ENCODE results near the gene MARK3. TPM values are rescaled to one million over a fixed set of nuclear protein-coding genes. Genes with fewer than 3 reads are reported as not detected.

MARK3 gene
- total and polyA plus RNA-seq, 2 of the 4 experiments (the other 2 are of a cell fraction) = 78.5 to 80.5 TPM

GRCh38 chr14:103504991-103505565, 119.9 kb downstream of the MARK3 start:
- no peak for TF ChIP-seq SMC3 (IDR thresholded peaks at IDR 0.05; ENCODE audit: low read depth, low read length)
- TF ChIP-seq MAFK (IDR thresholded peaks at IDR 0.05; ENCODE audit: low read depth, low read length) = no peak
- no peak for TF ChIP-seq POLR2A (IDR thresholded peaks at IDR 0.05; ENCODE audit: low read depth, low read length)
- no peak for TF ChIP-seq ELK1 (IDR thresholded peaks at IDR 0.05; ENCODE audit: borderline replicate concordance, low read depth, low read length)
- TF ChIP-seq MXI1 (IDR thresholded peaks at IDR 0.05; ENCODE audit: borderline replicate concordance, low read depth, low read length) = no peak
- Histone ChIP-seq H3K4me3 (ENCODE audit: insufficient read depth, low read depth, low read length) (no peak overlapping the region), H3K18ac (ENCODE audit: low read depth, low read length) (no peak overlapping the region), H3K9ac (ENCODE audit: low read depth, low read length) (no peak overlapping the region), H3K27me3 (ENCODE audit: control insufficient read depth, insufficient read depth, low read length) (no peaks in the 10 kb centered on the region), H4K91ac (ENCODE audit: insufficient read depth, low read depth, low read length) (no peak overlapping the region), H3K23ac (ENCODE audit: low read depth, low read length) (no peak overlapping the region), H3K56ac (ENCODE audit: extremely low read depth, insufficient read depth, low read length) (no peak overlapping the region), H2BK20ac (ENCODE audit: low read depth, low read length) (no peak overlapping the region), H2BK5ac (ENCODE audit: low read depth, low read length, poor library complexity, severe bottlenecking) (no peak overlapping the region), H3K9me3 (ENCODE audit: control insufficient read depth, insufficient read depth, low read length) (no peaks in the 10 kb centered on the region), H3K4me1 (ENCODE audit: control insufficient read depth, insufficient read depth, low read length) (no peaks in the 10 kb centered on the region; the same call in 1 of the 2 replicates), H2BK120ac (ENCODE audit: low read depth, low read length) (no peak overlapping the region), H2BK15ac (ENCODE audit: low read depth, low read length) (no peak overlapping the region), H3K9me1 (ENCODE audit: insufficient read depth, low read length) (peaks cover 6% of the 10 kb centered on the region; the same call in 1 of the 2 replicates), H3K14ac (replicated peaks; ENCODE audit: low read depth, low read length) (no peak overlapping the region), H3K4ac (ENCODE audit: low read depth, low read length) (no peak overlapping the region), H3K79me1 (ENCODE audit: low read depth in 1 of 2, low read length in 2 of 2) (peaks cover 34 to 52% of the 10 kb centered on the region in 2 experiments), H3K4me2 (ENCODE audit: low read depth, low read length) (no peak overlapping the region), H2AK5ac (ENCODE audit: low read depth, low read length) (no peak overlapping the region), H4K20me1 (ENCODE audit: insufficient read depth, low read length) (peaks cover 22% of the 10 kb centered on the region), H3K36me3 (ENCODE audit: control insufficient read depth, insufficient read depth, low read length) (peaks cover 68% of the 10 kb centered on the region), H4K5ac (ENCODE audit: low read depth, low read length) (no peak overlapping the region), H2AK9ac (replicated peaks; ENCODE audit: low read depth, low read length, poor library complexity) (no peak overlapping the region), H2AFZ (replicated peaks; ENCODE audit: low read length, poor library complexity) (no peak overlapping the region), H3K27ac (ENCODE audit: insufficient read depth, low read length) (no peak overlapping the region), H4K8ac (ENCODE audit: low read depth in 2 of 2, low read length in 2 of 2) (no peak overlapping the region)
- ATAC-seq (ENCODE audit: low read depth) = no peak
- ChIA-PET CTCF (interaction anchor here (0.6 kb wide), 1 partner anchor 12 kb away, joined by 4 read pairs; no protein-coding TSS in a partner anchor), POLR2A (ENCODE audit: unreplicated experiment) (no interaction called here)
- intact Hi-C loops (cut with micrococcal nuclease) = no loop called here
- no TSS peak for BruUV-seq (replicated peaks)
- WGBS, 2 experiments (ENCODE audit: extremely low coverage in 2 of 2, insufficient read length in 1 of 2) = 83% methylated on average over 7 of the region's 8 CpGs; no CpG with 5 or more reads in 1 of the 2 experiments
- dilution Hi-C loops (cut with HindIII; ENCODE audit: low sequenced_read_pairs, unreplicated experiment) = no loop called here
- in situ Hi-C loops (cut with MboI; ENCODE audit: low sequenced_read_pairs) = no loop called here
- DNase-seq = no peak

Data from IMR-90 (cell line).